ENCODE results near the gene TMCO4. TPM values are rescaled to one million over a fixed set of nuclear protein-coding genes. Genes with fewer than 3 reads are reported as not detected.

TMCO4 gene
- total RNA-seq, 2 donors from 2014 or later = 26.9 to 44.1 TPM

DNA sequence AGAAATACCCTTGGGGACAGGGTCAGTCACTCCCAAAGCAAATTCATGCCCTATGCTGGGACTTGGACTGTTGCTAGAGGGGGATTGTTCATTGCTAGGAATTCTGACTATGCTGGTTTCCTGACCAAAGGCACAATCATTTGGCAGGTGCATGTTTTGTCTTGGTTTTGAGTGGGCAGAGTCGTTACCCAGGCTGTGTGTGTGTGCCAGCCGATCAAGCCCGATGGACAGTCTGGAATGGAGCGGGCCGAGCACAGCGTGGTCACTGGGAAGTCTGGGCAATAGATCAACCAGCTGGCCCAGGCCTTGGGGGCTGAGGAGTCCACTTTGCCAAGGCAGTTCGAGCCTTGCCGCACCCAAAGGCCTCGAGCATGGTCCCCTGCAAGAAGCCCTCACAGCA, 74.1 kb downstream of the TMCO4 start:
- DNase-seq = no peak
- H3K27ac ChIP-seq = no peak overlapping the region
- intact Hi-C loops (cut with DNase I) = no loop called here

DNA sequence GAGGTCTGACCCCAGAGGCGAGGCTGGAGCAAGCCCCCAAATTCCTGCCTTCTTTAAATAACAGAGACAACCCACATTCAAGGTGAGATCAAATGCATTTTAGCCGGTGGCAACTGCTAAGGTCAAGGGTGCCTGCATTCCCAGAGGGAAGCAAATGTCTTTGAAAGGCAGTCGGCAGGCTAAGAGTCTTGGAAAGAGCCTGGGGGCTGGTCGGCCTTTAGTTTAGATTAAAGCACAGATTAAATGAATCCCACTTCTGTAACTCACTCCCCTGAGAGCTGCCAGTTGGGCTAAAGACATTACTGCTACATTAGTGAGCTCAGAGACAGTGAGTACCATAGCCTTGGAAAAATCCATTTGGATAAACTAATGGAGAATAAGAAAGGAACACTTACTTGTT, 75.8 kb downstream of the TMCO4 start:
- DNase-seq = no peak
- intact Hi-C loops (cut with DNase I) = no loop called here
- Histone ChIP-seq H3K4me3 (no peak overlapping the region), H3K27me3 (no peaks in the 10 kb centered on the region), H3K27ac (no peak overlapping the region), H3K9me3 (no peaks in the 10 kb centered on the region), H3K9ac (ENCODE audit: low read depth in 2 of 2, low read length in 2 of 2) (no peak overlapping the region), H3K36me3 (no peaks in the 10 kb centered on the region), H3K4me1 (no peaks in the 10 kb centered on the region)
- TF ChIP-seq, protein P1, sequence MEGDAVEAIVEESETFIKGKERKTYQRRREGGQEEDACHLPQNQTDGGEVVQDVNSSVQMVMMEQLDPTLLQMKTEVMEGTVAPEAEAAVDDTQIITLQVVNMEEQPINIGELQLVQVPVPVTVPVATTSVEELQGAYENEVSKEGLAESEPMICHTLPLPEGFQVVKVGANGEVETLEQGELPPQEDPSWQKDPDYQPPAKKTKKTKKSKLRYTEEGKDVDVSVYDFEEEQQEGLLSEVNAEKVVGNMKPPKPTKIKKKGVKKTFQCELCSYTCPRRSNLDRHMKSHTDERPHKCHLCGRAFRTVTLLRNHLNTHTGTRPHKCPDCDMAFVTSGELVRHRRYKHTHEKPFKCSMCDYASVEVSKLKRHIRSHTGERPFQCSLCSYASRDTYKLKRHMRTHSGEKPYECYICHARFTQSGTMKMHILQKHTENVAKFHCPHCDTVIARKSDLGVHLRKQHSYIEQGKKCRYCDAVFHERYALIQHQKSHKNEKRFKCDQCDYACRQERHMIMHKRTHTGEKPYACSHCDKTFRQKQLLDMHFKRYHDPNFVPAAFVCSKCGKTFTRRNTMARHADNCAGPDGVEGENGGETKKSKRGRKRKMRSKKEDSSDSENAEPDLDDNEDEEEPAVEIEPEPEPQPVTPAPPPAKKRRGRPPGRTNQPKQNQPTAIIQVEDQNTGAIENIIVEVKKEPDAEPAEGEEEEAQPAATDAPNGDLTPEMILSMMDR (IDR thresholded peaks at IDR 0.05) = no peak

More for the DNA sequence above, 74.1 kb downstream of the TMCO4 start:
- H3K4me3 ChIP-seq = no peak overlapping the region
- H3K9me3 ChIP-seq = no peaks in the 10 kb centered on the region
- no peak overlapping the region for H3K9ac ChIP-seq (ENCODE audit: low read depth in 2 of 2, low read length in 2 of 2)
- no peaks in the 10 kb centered on the region for H3K36me3 ChIP-seq
- no peaks in the 10 kb centered on the region for H3K4me1 ChIP-seq
- H3K27me3 ChIP-seq = no peaks in the 10 kb centered on the region
- TF ChIP-seq, protein P1 (IDR thresholded peaks at IDR 0.05) = no peak

DNA sequence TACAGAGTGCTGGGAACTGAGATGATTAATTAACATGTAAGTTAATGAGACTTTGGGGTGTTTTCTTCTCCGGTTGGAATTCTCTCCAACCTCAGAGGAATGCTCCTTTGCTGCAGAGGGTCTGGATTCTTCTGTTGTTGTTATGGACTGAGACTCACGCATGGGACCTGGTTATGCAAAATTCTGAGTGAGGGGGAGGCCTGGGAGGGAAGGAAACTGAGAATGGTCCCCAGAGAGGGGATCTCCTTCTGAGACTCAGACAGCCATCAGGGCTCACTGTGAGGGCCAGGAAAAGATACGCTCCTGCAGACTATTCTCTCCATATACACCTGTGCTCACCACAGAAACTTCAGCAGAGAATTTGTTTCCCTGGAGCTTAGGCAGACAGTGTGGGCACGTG, 78.7 kb downstream of the TMCO4 start:
- H3K36me3 ChIP-seq = no peaks in the 10 kb centered on the region
- H3K27ac ChIP-seq = no peak overlapping the region
- H3K4me3 ChIP-seq = no peak overlapping the region

DNA sequence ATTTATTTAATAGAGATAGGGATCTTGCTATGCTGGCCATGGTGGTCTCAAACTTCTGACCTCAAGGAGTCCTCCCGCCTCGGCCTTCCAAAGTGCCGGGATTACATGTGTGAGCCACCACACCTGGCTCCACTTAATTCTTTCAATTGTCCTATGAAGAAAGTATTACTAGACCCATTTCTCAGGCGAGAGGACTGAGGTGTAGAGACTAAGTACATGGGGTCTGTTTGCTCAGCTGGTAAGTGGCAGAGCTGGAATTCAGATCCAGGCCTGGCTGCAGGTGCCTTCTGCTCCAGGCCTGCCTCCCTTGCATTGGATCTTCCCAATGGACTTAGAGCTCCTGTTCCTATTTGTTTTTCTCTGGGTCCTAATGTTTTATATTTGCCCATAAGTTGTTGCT, 79.5 kb downstream of the TMCO4 start:
- H3K9me3 ChIP-seq = no peaks in the 10 kb centered on the region
- no peak overlapping the region for H3K4me3 ChIP-seq
- no peaks in the 10 kb centered on the region for H3K36me3 ChIP-seq
- no peak for DNase-seq
- TF ChIP-seq, protein P1 (IDR thresholded peaks at IDR 0.05) = no peak
- no peak overlapping the region for H3K9ac ChIP-seq (ENCODE audit: low read depth in 2 of 2, low read length in 2 of 2)
- no peaks in the 10 kb centered on the region for H3K4me1 ChIP-seq
- intact Hi-C loops (cut with DNase I) = no loop called here
- H3K27ac ChIP-seq = no peak overlapping the region
- no peaks in the 10 kb centered on the region for H3K27me3 ChIP-seq

More for the DNA sequence above, 78.7 kb downstream of the TMCO4 start:
- Histone ChIP-seq H3K27me3 (no peaks in the 10 kb centered on the region), H3K9ac (ENCODE audit: low read depth in 2 of 2, low read length in 2 of 2) (no peak overlapping the region), H3K9me3 (no peaks in the 10 kb centered on the region), H3K4me1 (no peaks in the 10 kb centered on the region)
- no peak for DNase-seq
- TF ChIP-seq, protein P1 (IDR thresholded peaks at IDR 0.05) = no peak
- intact Hi-C loops (cut with DNase I) = no loop called here

DNA sequence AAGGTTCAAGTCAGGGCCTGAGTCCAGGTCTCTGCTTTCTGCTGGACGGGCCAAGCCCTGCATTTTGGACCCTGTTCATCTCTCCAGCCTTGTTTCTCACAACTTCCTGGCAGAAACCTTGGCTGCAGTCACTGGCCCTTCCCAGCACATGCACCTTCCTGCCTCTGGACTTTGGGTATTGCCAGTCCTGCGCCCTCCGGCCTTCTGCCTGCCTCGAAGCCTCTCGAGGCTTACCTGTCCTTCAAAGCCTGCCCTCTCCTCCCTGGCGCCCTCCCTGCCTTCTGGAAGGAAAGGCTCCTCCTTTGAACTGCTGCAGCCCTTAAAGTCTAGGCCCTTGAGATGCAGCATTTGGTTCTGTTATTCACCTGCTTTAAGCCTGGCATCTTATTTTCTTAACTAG, 82.2 kb downstream of the TMCO4 start:
- Histone ChIP-seq H3K4me3 (no peak overlapping the region), H3K9ac (ENCODE audit: low read depth in 2 of 2, low read length in 2 of 2) (no peak overlapping the region), H3K4me1 (no peaks in the 10 kb centered on the region), H3K36me3 (no peaks in the 10 kb centered on the region), H3K9me3 (no peaks in the 10 kb centered on the region), H3K27me3 (no peaks in the 10 kb centered on the region), H3K27ac (no peak overlapping the region)
- no peak for DNase-seq
- TF ChIP-seq, protein P1 (IDR thresholded peaks at IDR 0.05) = no peak
- intact Hi-C loops (cut with DNase I) = loop anchor here (5.0 kb wide), 1 partner anchor 165 kb away; the partner anchor contains the start of gene OTUD3
